Panc1 (cell line): ENCODE measurements around the gene ZNF681. TPM values are rescaled to one million over a fixed set of nuclear protein-coding genes. Genes with fewer than 3 reads are reported as not detected.

Source experiments
- ATAC-seq: fragments of 200-7000 bp; cut with Tn5 transposase; 2 replicates; pipeline ENCODE4 v1.9.1; 2020; ENCODE audit warnings: mild to moderate bottlenecking, moderate library complexity
- BruUV-seq: library from RNA; stranded (reverse); fragments of 400-500 nt; replicated peaks from 2 replicates; lab custom pipeline; 2021; lab: Mats Ljungman, UMichigan
- CTCF ChIA-PET: fragments of 300-600 bp; sonication (Branson Sonifier 250); formaldehyde crosslinking; loops from one replicate; lab custom pipeline; 2022; ENCODE audit warnings: antibody characterized with exemption; lab: Charles Lee
- POLR2A ChIA-PET: fragments of 300-600 bp; sonication (Branson Sonifier 250); formaldehyde crosslinking; loops from one replicate; lab custom pipeline; 2022; ENCODE audit warnings: antibody characterized with exemption; lab: Charles Lee
- DNase-seq: peaks from one replicate; pipeline ENCODE4 v3.0.0-alpha.2; 2010; ENCODE audit warnings: low read depth, low spot score
- H3K27ac ChIP-seq: 2 replicates; pipeline ENCODE4 v1.5.1; 2011; ENCODE audit warnings: mild to moderate bottlenecking, low read length, inconsistent platforms
- H3K27me3 ChIP-seq: fragments of 200-500 bp; sonication (Bioruptor generic); 2 replicates; pipeline ENCODE4 v1.6.0; 2014; ENCODE audit warnings: low read length, inconsistent platforms; ENCODE audit not compliant: control insufficient read depth, insufficient read depth
- H3K36me3 ChIP-seq: fragments of 200-500 bp; sonication (Bioruptor generic); 2 replicates; pipeline ENCODE4 v1.5.1; 2014; ENCODE audit warnings: inconsistent platforms, mild to moderate bottlenecking, low read length, moderate library complexity; ENCODE audit not compliant: control insufficient read depth, insufficient read depth
- H3K4me1 ChIP-seq: 2 replicates; pipeline ENCODE4 v1.5.1; 2011; ENCODE audit warnings: inconsistent platforms, mild to moderate bottlenecking, low read length, moderate library complexity; ENCODE audit not compliant: control insufficient read depth, insufficient read depth
- H3K4me3 ChIP-seq, 2 experiments: 2 replicates each; pipeline ENCODE4 v1.5.1; 2011 to 2012; ENCODE audit warnings: low read depth in 2 of 2, low read length in 2 of 2, mild to moderate bottlenecking in 2 of 2, inconsistent platforms in 1 of 2, moderate library complexity in 1 of 2
- H3K9me3 ChIP-seq: fragments of 200-500 bp; sonication (Bioruptor generic); 2 replicates; pipeline ENCODE4 v1.5.1; 2014; ENCODE audit warnings: low read depth, mild to moderate bottlenecking, inconsistent platforms, low read length, moderate library complexity; ENCODE audit not compliant: control insufficient read depth, insufficient read depth
- POLR2AphosphoS5 ChIP-seq: IDR thresholded peaks from 2 replicates; pipeline ENCODE4 v1.6.1; 2012; ENCODE audit warnings: mild to moderate bottlenecking, low read depth, low read length, moderate library complexity
- SIN3A ChIP-seq: IDR thresholded peaks from 2 replicates; pipeline ENCODE4 v1.6.1; 2012; ENCODE audit warnings: low read depth, mild to moderate bottlenecking, low read length, moderate library complexity, borderline replicate concordance; ENCODE audit not compliant: insufficient read depth
- TCF7L2 ChIP-seq: IDR thresholded peaks from 2 replicates; pipeline ENCODE4 v1.6.1; 2011; ENCODE audit warnings: mild to moderate bottlenecking, low read depth, low read length, inconsistent platforms
- in situ Hi-C: cut with HindIII; loops from 2 replicates; pipeline ENCODE4 v1.10.0; 2016; ENCODE audit warnings: low sequenced_read_pairs, low pct_unique_long_range_greater_than_20kb
- intact Hi-C: fragments of 100-400 bp; cut with micrococcal nuclease; formaldehyde crosslinking; loops from one replicate; pipeline ENCODE4 v1.10.0; 2022; ENCODE audit not compliant: unreplicated experiment
- total RNA-seq: library from RNA; stranded (reverse); gene quantifications from one replicate; pipeline ENCODE4 v1.2.1, GENCODE V29; 2021; ENCODE audit not compliant: unreplicated experiment
- TF ChIP-seq, protein P1 (sequence below): fragments of 450-650 bp; IDR thresholded peaks from 2 replicates; pipeline ENCODE4 v1.5.1; 2017; ENCODE audit warnings: mild to moderate bottlenecking
- TF ChIP-seq, protein P2 (sequence below), 2 experiments: IDR thresholded peaks; 2 replicates each; pipeline ENCODE4 v1.6.1; 2011 to 2012; ENCODE audit warnings: low read depth in 2 of 2, control low read depth in 1 of 2, low read length in 1 of 2, mild to moderate bottlenecking in 1 of 2, moderate library complexity in 1 of 2; ENCODE audit not compliant: insufficient read depth in 1 of 2

The ZNF681 gene
- total RNA-seq, 1 experiment from 2014 or later, result 2.0 TPM

DNA sequence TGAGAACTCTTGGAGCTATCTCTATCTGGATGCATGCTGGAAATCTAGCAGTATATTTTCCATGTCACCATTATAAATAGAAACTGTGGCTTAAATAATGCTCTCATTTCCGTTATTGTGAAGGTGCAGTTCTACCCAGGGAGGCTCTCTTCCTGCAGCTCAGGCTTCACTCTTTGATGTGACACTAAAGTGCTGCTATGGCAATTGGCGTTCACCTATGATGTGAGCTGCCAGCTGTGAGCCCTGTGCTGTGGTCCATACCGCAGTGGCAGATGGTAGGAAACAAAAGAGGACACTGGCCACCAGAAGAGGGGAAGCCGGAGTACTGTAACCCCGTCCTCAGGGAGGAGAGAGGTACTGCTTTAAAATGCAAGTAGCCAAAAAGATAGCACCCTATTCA lies 40.6 kb upstream of the ZNF681 start:
- POLR2A ChIA-PET, result no interaction called here
- CTCF ChIA-PET, result no interaction called here
- H3K27me3 ChIP-seq, result no peaks in the 10 kb centered on the region

DNA sequence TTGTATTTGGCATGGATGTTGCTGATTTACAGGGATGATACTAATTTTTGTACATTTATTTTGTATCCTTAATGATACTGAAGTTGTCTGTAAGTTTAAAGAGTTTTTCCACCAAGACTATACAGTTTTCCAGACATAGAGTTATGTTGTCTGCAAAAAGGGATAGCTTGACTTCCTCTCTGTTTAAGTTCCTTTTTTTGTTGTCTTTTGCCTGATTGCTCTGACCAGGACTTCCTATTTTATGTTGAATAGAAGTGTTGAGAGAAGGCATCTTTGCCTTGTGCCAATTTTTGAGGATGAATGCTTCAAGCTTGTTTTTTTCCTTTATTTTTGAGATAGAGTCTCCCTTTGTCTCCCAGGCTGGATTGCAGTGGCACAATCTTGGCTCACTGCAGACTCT lies 36.8 kb upstream of the ZNF681 start:
- ChIA-PET CTCF (no interaction called here), POLR2A (interaction anchor here (0.6 kb wide), 1 partner anchor 121 kb away, joined by 3 read pairs; no protein-coding TSS in a partner anchor)
- BruUV-seq, result no TSS peak
- intact Hi-C loops (no loop called here), in situ Hi-C loops (no loop called here)
- no peak for DNase-seq
- H3K9me3 ChIP-seq, result no peaks in the 10 kb centered on the region
- no peak overlapping the region for H3K4me3 ChIP-seq
- no peaks in the 10 kb centered on the region for H3K27me3 ChIP-seq
- no peak overlapping the region for H3K27ac ChIP-seq
- ATAC-seq, result no peak
- H3K36me3 ChIP-seq, result no peaks in the 10 kb centered on the region
- no peaks in the 10 kb centered on the region for H3K4me1 ChIP-seq
- no peak for TF ChIP-seq POLR2AphosphoS5
- TF ChIP-seq, protein P1, sequence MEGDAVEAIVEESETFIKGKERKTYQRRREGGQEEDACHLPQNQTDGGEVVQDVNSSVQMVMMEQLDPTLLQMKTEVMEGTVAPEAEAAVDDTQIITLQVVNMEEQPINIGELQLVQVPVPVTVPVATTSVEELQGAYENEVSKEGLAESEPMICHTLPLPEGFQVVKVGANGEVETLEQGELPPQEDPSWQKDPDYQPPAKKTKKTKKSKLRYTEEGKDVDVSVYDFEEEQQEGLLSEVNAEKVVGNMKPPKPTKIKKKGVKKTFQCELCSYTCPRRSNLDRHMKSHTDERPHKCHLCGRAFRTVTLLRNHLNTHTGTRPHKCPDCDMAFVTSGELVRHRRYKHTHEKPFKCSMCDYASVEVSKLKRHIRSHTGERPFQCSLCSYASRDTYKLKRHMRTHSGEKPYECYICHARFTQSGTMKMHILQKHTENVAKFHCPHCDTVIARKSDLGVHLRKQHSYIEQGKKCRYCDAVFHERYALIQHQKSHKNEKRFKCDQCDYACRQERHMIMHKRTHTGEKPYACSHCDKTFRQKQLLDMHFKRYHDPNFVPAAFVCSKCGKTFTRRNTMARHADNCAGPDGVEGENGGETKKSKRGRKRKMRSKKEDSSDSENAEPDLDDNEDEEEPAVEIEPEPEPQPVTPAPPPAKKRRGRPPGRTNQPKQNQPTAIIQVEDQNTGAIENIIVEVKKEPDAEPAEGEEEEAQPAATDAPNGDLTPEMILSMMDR, result no peak
- no peak for TF ChIP-seq SIN3A
- TF ChIP-seq, protein P2, sequence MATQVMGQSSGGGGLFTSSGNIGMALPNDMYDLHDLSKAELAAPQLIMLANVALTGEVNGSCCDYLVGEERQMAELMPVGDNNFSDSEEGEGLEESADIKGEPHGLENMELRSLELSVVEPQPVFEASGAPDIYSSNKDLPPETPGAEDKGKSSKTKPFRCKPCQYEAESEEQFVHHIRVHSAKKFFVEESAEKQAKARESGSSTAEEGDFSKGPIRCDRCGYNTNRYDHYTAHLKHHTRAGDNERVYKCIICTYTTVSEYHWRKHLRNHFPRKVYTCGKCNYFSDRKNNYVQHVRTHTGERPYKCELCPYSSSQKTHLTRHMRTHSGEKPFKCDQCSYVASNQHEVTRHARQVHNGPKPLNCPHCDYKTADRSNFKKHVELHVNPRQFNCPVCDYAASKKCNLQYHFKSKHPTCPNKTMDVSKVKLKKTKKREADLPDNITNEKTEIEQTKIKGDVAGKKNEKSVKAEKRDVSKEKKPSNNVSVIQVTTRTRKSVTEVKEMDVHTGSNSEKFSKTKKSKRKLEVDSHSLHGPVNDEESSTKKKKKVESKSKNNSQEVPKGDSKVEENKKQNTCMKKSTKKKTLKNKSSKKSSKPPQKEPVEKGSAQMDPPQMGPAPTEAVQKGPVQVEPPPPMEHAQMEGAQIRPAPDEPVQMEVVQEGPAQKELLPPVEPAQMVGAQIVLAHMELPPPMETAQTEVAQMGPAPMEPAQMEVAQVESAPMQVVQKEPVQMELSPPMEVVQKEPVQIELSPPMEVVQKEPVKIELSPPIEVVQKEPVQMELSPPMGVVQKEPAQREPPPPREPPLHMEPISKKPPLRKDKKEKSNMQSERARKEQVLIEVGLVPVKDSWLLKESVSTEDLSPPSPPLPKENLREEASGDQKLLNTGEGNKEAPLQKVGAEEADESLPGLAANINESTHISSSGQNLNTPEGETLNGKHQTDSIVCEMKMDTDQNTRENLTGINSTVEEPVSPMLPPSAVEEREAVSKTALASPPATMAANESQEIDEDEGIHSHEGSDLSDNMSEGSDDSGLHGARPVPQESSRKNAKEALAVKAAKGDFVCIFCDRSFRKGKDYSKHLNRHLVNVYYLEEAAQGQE (IDR thresholded peaks at IDR 0.05; ENCODE audit: insufficient read depth in 1 of 2, low read depth in 2 of 2, low read length in 1 of 2), result no peak
- TF ChIP-seq TCF7L2, result no peak

More for the DNA sequence above, 40.6 kb upstream of the ZNF681 start:
- Histone ChIP-seq H3K4me3 (no peak overlapping the region), H3K4me1 (no peaks in the 10 kb centered on the region), H3K36me3 (no peaks in the 10 kb centered on the region; the same call in 1 of the 2 replicates), H3K9me3 (no peaks in the 10 kb centered on the region), H3K27ac (no peak overlapping the region)
- BruUV-seq, result no TSS peak
- intact Hi-C loops (loop anchor here (2.0 kb wide), 1 partner anchor 57 kb away; no protein-coding TSS in a partner anchor), in situ Hi-C loops (no loop called here)
- ATAC-seq, result no peak
- no peak for DNase-seq
- TF ChIP-seq SIN3A (no peak), TCF7L2 (no peak), POLR2AphosphoS5 (no peak)
- TF ChIP-seq, protein P2 (IDR thresholded peaks at IDR 0.05; ENCODE audit: insufficient read depth in 1 of 2, low read depth in 2 of 2, low read length in 1 of 2), result no peak
- TF ChIP-seq, protein P1, result no peak
